K562 (cell line): Measurements from ENCODE around the gene TLN1. TPM values are rescaled to one million over a fixed set of nuclear protein-coding genes. Genes with fewer than 3 reads are reported as not detected.
A peak's percentile ranks its signal among the peaks of the same experiment; 100 is the strongest.

ENCODE experiments used
- CBX8 ChIP-seq: fragments of 200-600 bp; sonication (generic); IDR thresholded peaks from 2 replicates; pipeline ENCODE4 v1.6.1; 2012; ENCODE audit warnings: borderline replicate concordance, mixed run types, low read depth, mild to moderate bottlenecking, moderate library complexity, mixed read lengths, low read length, control low read depth, inconsistent platforms; ENCODE audit not compliant: poor library complexity, severe bottlenecking; ENCODE audit errors: extremely low read depth
- CREBBP ChIP-seq: IDR thresholded peaks from one replicate; pipeline ENCODE4 v1.6.1; 2012; ENCODE audit warnings: low read depth, mild to moderate bottlenecking, control low read depth, inconsistent platforms, low read length
- CTBP1 ChIP-seq: fragments of 450-650 bp; IDR thresholded peaks from 2 replicates; pipeline ENCODE4 v1.6.1; 2016; ENCODE audit warnings: borderline replicate concordance
- GATA2 ChIP-seq: sonication (generic); formaldehyde crosslinking; IDR thresholded peaks from 2 replicates; pipeline ENCODE4 v1.4.0; 2020; ENCODE audit warnings: mild to moderate bottlenecking, missing genetic modification reagents
- HMG20B ChIP-seq: fragments of 250-450 bp; sonication (Bioruptor Pico); IDR thresholded peaks from 2 replicates; pipeline ENCODE4 v1.5.0; 2021; ENCODE audit warnings: mild to moderate bottlenecking
- KDM5B ChIP-seq: fragments of 200-600 bp; sonication (generic); IDR thresholded peaks from 2 replicates; pipeline ENCODE4 v1.6.1; 2012; ENCODE audit warnings: low read depth, mild to moderate bottlenecking, moderate library complexity, low read length, control low read depth, inconsistent platforms; ENCODE audit not compliant: insufficient replicate concordance
- LARP7 ChIP-seq: fragments of 450-650 bp; IDR thresholded peaks from 2 replicates; pipeline ENCODE4 v1.6.1; 2016
- MTA3 ChIP-seq: fragments of 450-650 bp; formaldehyde crosslinking; IDR thresholded peaks from 2 replicates; pipeline ENCODE4 v1.6.1; 2017; ENCODE audit warnings: mild to moderate bottlenecking, borderline replicate concordance
- NFXL1 ChIP-seq: fragments of 450-650 bp; formaldehyde crosslinking; IDR thresholded peaks from 2 replicates; pipeline ENCODE4 v1.4.0; 2021; ENCODE audit warnings: mild to moderate bottlenecking
- PHF8 ChIP-seq: fragments of 200-600 bp; sonication (generic); IDR thresholded peaks from 2 replicates; pipeline ENCODE4 v1.6.1; 2012; ENCODE audit warnings: mixed run types, mild to moderate bottlenecking, inconsistent platforms, low read length, moderate library complexity, borderline replicate concordance
- POLR3G ChIP-seq: IDR thresholded peaks from 2 replicates; pipeline ENCODE4 v1.6.1; 2011; ENCODE audit not compliant: insufficient read length, insufficient replicate concordance; ENCODE audit errors: extremely low read depth
- RBBP5 ChIP-seq: fragments of 200-600 bp; sonication (generic); IDR thresholded peaks from 2 replicates; pipeline ENCODE4 v1.6.1; 2012; ENCODE audit warnings: borderline replicate concordance, mild to moderate bottlenecking, low read length, control low read depth, inconsistent platforms; ENCODE audit not compliant: insufficient read depth, poor library complexity, severe bottlenecking
- SETDB1 ChIP-seq: IDR thresholded peaks from one replicate; pipeline ENCODE4 v1.6.1; 2012; ENCODE audit warnings: low read length, control low read depth, inconsistent platforms
- STAG1 ChIP-seq: sonication (generic); formaldehyde crosslinking; IDR thresholded peaks from 2 replicates; pipeline ENCODE4 v1.5.0; 2020; ENCODE audit warnings: missing genetic modification reagents, borderline replicate concordance
- YY1 ChIP-seq, 3 experiments: IDR thresholded peaks; 2 replicates each; pipeline ENCODE4 v1.6.1; 2011; ENCODE audit warnings: low read length in 2 of 3, mild to moderate bottlenecking in 2 of 3, moderate library complexity in 2 of 3, borderline replicate concordance in 1 of 3, control low read depth in 1 of 3, low read depth in 1 of 3; ENCODE audit not compliant: insufficient read depth in 3 of 3, insufficient replicate concordance in 2 of 3, control insufficient read depth in 1 of 3, insufficient read length in 1 of 3; ENCODE audit errors: extremely low read depth in 1 of 3
- ZFP36 ChIP-seq: fragments of 150-350 bp; IDR thresholded peaks from 2 replicates; pipeline ENCODE4 v1.6.1; 2018; ENCODE audit warnings: low read length, low read depth; ENCODE audit not compliant: partially characterized antibody
- ZNF133 ChIP-seq: fragments of 250-450 bp; sonication (Bioruptor Pico); IDR thresholded peaks from 2 replicates; pipeline ENCODE4 v1.4.0; 2020; ENCODE audit warnings: mild to moderate bottlenecking
- ZNF134 ChIP-seq: fragments of 250-450 bp; sonication (Bioruptor Pico); conservative IDR thresholded peaks from 2 replicates; pipeline ENCODE4 v1.4.0; 2020
- ZNF184 ChIP-seq: sonication (generic); formaldehyde crosslinking; IDR thresholded peaks from 2 replicates; pipeline ENCODE4 v1.5.0; 2020; ENCODE audit warnings: missing genetic modification reagents
- polyA plus RNA-seq, 8 experiments: library from polyadenylated mRNA; depleted of rRNA in 4 of 8; stranded (reverse) in 5 of 8; unstranded in 3 of 8; fragments of >200 nt; fragmentation: Nextera tagmentation in 2 of 8; fragmentation: Illumina TruSeq in 1 of 8; extraction: Ambion mirVana in 2 of 8; extraction: Trizol in 1 of 8; gene quantifications; 2 replicates each; pipeline versions ENCODE4 v1.2.1 to v1.2.3, GENCODE V29; 2011 to 2014; ENCODE audit warnings: inconsistent platforms in 1 of 8, missing spikeins in 1 of 8
- total RNA-seq, 7 experiments: library from RNA; depleted of rRNA in 6 of 7; stranded (reverse); fragments of >200 nt in 6 of 7; fragmentation: Illumina TruSeq in 2 of 7; extraction: Trizol in 2 of 7; gene quantifications; 2 replicates each; pipeline versions ENCODE4 v1.2.1 to v1.2.3, GENCODE V29; 2011 to 2021; ENCODE audit warnings: low replicate concordance in 1 of 7
- TF ChIP-seq, protein P1 (sequence below): sonication (generic); formaldehyde crosslinking; IDR thresholded peaks from 2 replicates; pipeline ENCODE4 v1.9.0; 2022; ENCODE audit warnings: mild to moderate bottlenecking, missing genetic modification reagents
- TF ChIP-seq, protein P2 (sequence below): fragments of 450-650 bp; IDR thresholded peaks from 2 replicates; pipeline ENCODE4 v1.6.1; 2014; ENCODE audit warnings: low read depth, mild to moderate bottlenecking, moderate library complexity, borderline replicate concordance
- TF ChIP-seq, protein P3 (sequence below): sonication (generic); formaldehyde crosslinking; IDR thresholded peaks from 2 replicates; pipeline ENCODE4 v1.9.0; 2022; ENCODE audit warnings: mild to moderate bottlenecking, missing genetic modification reagents
- TF ChIP-seq, protein P4 (sequence below): fragments of 200-800 bp; sonication (Bioruptor generic); IDR thresholded peaks from 2 replicates; pipeline ENCODE4 v1.6.1; 2017; ENCODE audit warnings: missing genetic modification characterization, missing compliant biosample characterization

TLN1 gene
- total and polyA plus RNA-seq, 9 of the 15 experiments (the other 6 are each of a cell fraction or from before 2014, with no cell fraction given), result 3.6 to 240 (median 54.8) TPM

DNA sequence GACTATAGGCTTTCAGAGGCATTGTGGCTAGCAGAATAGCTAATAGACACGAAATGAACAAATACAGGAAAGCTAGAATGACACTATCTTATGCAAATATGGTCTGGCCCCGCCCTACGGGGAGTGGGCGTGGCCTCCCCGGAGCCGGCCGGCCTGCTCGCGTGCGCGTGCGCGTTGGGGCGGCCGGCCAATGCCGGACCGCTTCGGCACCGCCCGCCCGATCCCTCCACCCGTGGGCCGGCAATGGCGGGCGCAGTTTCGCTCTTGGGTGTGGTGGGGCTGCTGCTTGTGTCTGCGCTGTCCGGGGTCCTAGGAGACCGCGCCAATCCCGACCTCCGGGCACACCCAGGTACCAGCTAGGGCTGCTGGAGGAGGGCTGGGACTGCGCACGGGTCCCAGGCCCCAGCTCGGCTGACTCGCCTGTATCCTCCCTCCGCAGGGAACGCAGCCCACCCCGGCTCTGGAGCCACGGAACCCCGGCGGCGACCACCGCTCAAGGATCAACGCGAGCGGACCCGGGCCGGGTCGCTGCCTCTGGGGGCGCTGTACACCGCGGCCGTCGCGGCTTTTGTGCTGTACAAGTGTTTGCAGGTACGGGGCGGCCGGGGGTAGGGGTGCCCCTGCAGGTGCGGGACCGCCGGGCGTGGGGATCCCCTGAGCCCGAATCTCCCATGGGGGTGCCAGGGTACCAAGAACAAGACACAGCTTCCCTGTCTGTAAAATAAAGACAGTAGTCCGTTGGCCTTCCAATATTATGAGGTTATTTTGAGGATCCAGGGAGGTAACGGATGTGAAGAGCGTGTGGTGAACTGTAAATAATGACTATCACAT, 73.6 kb downstream of the TLN1 start, which contains the start of gene CCDC107 (continued):
- no peak for TF ChIP-seq HMG20B (CRISPR knock-in tag)
- TF ChIP-seq, protein P1, sequence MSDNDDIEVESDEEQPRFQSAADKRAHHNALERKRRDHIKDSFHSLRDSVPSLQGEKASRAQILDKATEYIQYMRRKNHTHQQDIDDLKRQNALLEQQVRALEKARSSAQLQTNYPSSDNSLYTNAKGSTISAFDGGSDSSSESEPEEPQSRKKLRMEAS (CRISPR knock-in tag), result peak; percentile 18; the same call in 1 of the 2 replicates
- TF ChIP-seq, protein P2, sequence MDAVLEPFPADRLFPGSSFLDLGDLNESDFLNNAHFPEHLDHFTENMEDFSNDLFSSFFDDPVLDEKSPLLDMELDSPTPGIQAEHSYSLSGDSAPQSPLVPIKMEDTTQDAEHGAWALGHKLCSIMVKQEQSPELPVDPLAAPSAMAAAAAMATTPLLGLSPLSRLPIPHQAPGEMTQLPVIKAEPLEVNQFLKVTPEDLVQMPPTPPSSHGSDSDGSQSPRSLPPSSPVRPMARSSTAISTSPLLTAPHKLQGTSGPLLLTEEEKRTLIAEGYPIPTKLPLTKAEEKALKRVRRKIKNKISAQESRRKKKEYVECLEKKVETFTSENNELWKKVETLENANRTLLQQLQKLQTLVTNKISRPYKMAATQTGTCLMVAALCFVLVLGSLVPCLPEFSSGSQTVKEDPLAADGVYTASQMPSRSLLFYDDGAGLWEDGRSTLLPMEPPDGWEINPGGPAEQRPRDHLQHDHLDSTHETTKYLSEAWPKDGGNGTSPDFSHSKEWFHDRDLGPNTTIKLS, result no peak
- TF ChIP-seq LARP7, result no peak
- TF ChIP-seq MTA3, result peak; percentile 36; the same call in 1 of the 2 replicates
- TF ChIP-seq RBBP5, result no peak
- peak; percentile 34; the same call in 1 of the 2 replicates for TF ChIP-seq STAG1 (CRISPR knock-in tag)
- no peak for TF ChIP-seq ZFP36
- TF ChIP-seq CBX8, result no peak
- peak; percentile 51 to 92 (median 83) for TF ChIP-seq YY1 (IDR thresholded peaks at IDR 0.05; ENCODE audit: borderline replicate concordance in 1 of 3, control insufficient read depth in 1 of 3, extremely low read depth in 1 of 3, insufficient read depth in 3 of 3, insufficient read length in 1 of 3, insufficient replicate concordance in 2 of 3, low read depth in 1 of 3, low read length in 2 of 3)
- no peak for TF ChIP-seq CREBBP
- no peak for TF ChIP-seq ZNF133 (CRISPR knock-in tag)
- no peak for TF ChIP-seq NFXL1 (CRISPR knock-in tag)
- TF ChIP-seq PHF8, result peak; percentile 81; the same call in 1 of the 2 replicates
- TF ChIP-seq, protein P3, sequence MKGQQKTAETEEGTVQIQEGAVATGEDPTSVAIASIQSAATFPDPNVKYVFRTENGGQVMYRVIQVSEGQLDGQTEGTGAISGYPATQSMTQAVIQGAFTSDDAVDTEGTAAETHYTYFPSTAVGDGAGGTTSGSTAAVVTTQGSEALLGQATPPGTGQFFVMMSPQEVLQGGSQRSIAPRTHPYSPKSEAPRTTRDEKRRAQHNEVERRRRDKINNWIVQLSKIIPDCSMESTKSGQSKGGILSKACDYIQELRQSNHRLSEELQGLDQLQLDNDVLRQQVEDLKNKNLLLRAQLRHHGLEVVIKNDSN (CRISPR knock-in tag), result no peak
- TF ChIP-seq, protein P4, sequence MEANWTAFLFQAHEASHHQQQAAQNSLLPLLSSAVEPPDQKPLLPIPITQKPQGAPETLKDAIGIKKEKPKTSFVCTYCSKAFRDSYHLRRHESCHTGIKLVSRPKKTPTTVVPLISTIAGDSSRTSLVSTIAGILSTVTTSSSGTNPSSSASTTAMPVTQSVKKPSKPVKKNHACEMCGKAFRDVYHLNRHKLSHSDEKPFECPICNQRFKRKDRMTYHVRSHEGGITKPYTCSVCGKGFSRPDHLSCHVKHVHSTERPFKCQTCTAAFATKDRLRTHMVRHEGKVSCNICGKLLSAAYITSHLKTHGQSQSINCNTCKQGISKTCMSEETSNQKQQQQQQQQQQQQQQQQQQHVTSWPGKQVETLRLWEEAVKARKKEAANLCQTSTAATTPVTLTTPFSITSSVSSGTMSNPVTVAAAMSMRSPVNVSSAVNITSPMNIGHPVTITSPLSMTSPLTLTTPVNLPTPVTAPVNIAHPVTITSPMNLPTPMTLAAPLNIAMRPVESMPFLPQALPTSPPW, result peak; percentile 22; the same call in 1 of the 2 replicates
- TF ChIP-seq SETDB1, result no peak
- TF ChIP-seq ZNF134 (CRISPR knock-in tag), result no peak
- no peak for TF ChIP-seq POLR3G
- no peak for TF ChIP-seq GATA2 (CRISPR knock-in tag)
- TF ChIP-seq ZNF184 (CRISPR knock-in tag), result no peak
- TF ChIP-seq CTBP1, result peak; percentile 46; the same call in 1 of the 2 replicates
- TF ChIP-seq KDM5B, result peak; percentile 62
